HEK293T (cell line): ENCODE data around the gene MAP3K20.

Source experiments
- FOXM1 ChIP-seq: fragments of 450-650 bp; IDR thresholded peaks from 2 replicates; pipeline ENCODE4 v1.6.1; 2017; ENCODE audit warnings: mild to moderate bottlenecking, borderline replicate concordance
- SUZ12 ChIP-seq: fragments of 450-650 bp; IDR thresholded peaks from 2 replicates; pipeline ENCODE4 v1.6.1; 2016; ENCODE audit warnings: mild to moderate bottlenecking
- TARDBP ChIP-seq: fragments of 450-650 bp; IDR thresholded peaks from 2 replicates; pipeline ENCODE4 v1.6.1; 2016

GRCh38 chr2:173181982-173182381 is 106.3 kb downstream of the MAP3K20 start:
- TF ChIP-seq SUZ12 = no peak
- no peak for TF ChIP-seq TARDBP
- no peak for TF ChIP-seq FOXM1
